ENCODE measurements around the gene LRRC4C. TPM values are rescaled to one million over a fixed set of nuclear protein-coding genes. Genes with fewer than 3 reads are reported as not detected.
A peak's percentile ranks its signal among the peaks of the same experiment; 100 is the strongest.

Gene LRRC4C
- total RNA-seq, 1 experiment from 2014 or later, result 0.13 TPM

- Histone ChIP-seq H3K79me1 (ENCODE audit: insufficient read depth, low read depth, low read length, poor library complexity, severe bottlenecking) (no peaks in the 10 kb centered on the region), H2BK12ac (ENCODE audit: insufficient read length, low read depth, low read length) (no peak overlapping the region), H4K8ac (replicated peaks; ENCODE audit: insufficient read length, low read depth, low read length) (no peak overlapping the region), H2AFZ (ENCODE audit: low read length) (no peak overlapping the region), H3K56ac (ENCODE audit: insufficient read length, low read depth, low read length) (no peak overlapping the region), H3K4me1 (ENCODE audit: insufficient read depth, low read length) (no peaks in the 10 kb centered on the region), H2AK5ac (ENCODE audit: insufficient read length, low read length) (no peak overlapping the region), H2BK5ac (ENCODE audit: insufficient read length, low read length) (no peak overlapping the region), H3K79me2 (ENCODE audit: insufficient read depth, low read length) (no peaks in the 10 kb centered on the region), H3K23me2 (ENCODE audit: insufficient read length, low read depth, low read length, poor library complexity, severe bottlenecking) (no peaks in the 10 kb centered on the region), H2BK15ac (ENCODE audit: low read depth, low read length) (no peak overlapping the region), H4K5ac (ENCODE audit: insufficient read length, low read depth, low read length) (no peak overlapping the region), H2BK20ac (ENCODE audit: low read depth, low read length, poor library complexity, severe bottlenecking) (no peak overlapping the region), H3K27ac (ENCODE audit: insufficient read length, low read depth, low read length) (no peak overlapping the region), H2BK120ac (ENCODE audit: low read depth, low read length, poor library complexity, severe bottlenecking) (no peak overlapping the region), H4K20me1 (ENCODE audit: control insufficient read depth, insufficient read depth, insufficient read length) (no peaks in the 10 kb centered on the region), H3K9ac (ENCODE audit: extremely low read depth, insufficient read length, low read length) (no peak overlapping the region), H3K18ac (ENCODE audit: insufficient read length, low read depth, low read length) (no peak overlapping the region), H3K4ac (ENCODE audit: low read depth, low read length) (no peak overlapping the region), H3K23ac (ENCODE audit: insufficient read length, low read depth, low read length) (no peak overlapping the region), H3K4me2 (ENCODE audit: insufficient read depth, insufficient read length, low read length) (no peak overlapping the region), H3T11ph (ENCODE audit: low read length) (no peak overlapping the region), H3K27me3 (ENCODE audit: insufficient read depth, low read length) (no peaks in the 10 kb centered on the region), H4K91ac (ENCODE audit: insufficient read length, low read depth, low read length) (no peak overlapping the region), H3K9me3 (ENCODE audit: control insufficient read depth, low read depth, low read length) (no peaks in the 10 kb centered on the region), H3K14ac (ENCODE audit: insufficient read depth, low read length) (no peak overlapping the region)
- Mint-ChIP-seq H3K27ac (peak overlapping the region in 1 of 3 experiments; percentile 54; a peak in 1 of 7 replicates), H3K9me3 (no peaks in the 10 kb centered on the region), H3K36me3 (ENCODE audit: insufficient read depth in 1 of 3, low read depth in 3 of 3) (no peaks in the 10 kb centered on the region), H3K4me3 (no peak overlapping the region), H3K27me3 (ENCODE audit: low read depth) (no peaks in the 10 kb centered on the region), H3K4me1 (peaks cover 0 to 4% of the 10 kb centered on the region in 2 experiments; a peak in 1 of 4 replicates)
- no CpG with 5 or more reads among the region's 4 CpGs for WGBS (ENCODE audit: extremely low coverage, insufficient read length, low lambda C conversion rate)
- no peak for TF ChIP-seq CTCF (conservative IDR thresholded peaks at IDR 0.05)
- no peak for DNase-seq
Observed at GRCh38 chr11:40354121-40354520, 1105.3 kb downstream of the LRRC4C start.

Measured in H9 (cell line).